MG63 (cell line): Measurements from ENCODE around the gene ST6GALNAC1. TPM values are rescaled to one million over a fixed set of nuclear protein-coding genes. Genes with fewer than 3 reads are reported as not detected.
"Not testable (repeated sequence)": the region's sequence is repeated elsewhere in the genome, so short reads cannot be mapped to it uniquely, and the experiment has no call there.

Source experiments
- DNase-seq: peaks from one replicate; pipeline ENCODE4 v3.0.0-alpha.2; 2020
- H3K27me3 ChIP-seq: fragments of 250-450 bp; sonication (Bioruptor Pico); 2 replicates; pipeline ENCODE4 v1.5.1; 2020; ENCODE audit warnings: mild to moderate bottlenecking, moderate library complexity
- H3K36me3 ChIP-seq: fragments of 250-450 bp; sonication (Bioruptor Pico); 2 replicates; pipeline ENCODE4 v1.5.1; 2020; ENCODE audit warnings: mild to moderate bottlenecking, moderate library complexity
- H3K4me3 ChIP-seq: fragments of 250-450 bp; sonication (Bioruptor Pico); 2 replicates; pipeline ENCODE4 v1.5.1; 2020; ENCODE audit warnings: mild to moderate bottlenecking, moderate library complexity
- H3K9me3 ChIP-seq: fragments of 250-450 bp; sonication (Bioruptor Pico); 2 replicates; pipeline ENCODE4 v1.5.1; 2020; ENCODE audit warnings: mild to moderate bottlenecking, moderate library complexity
- total RNA-seq: library from RNA; depleted of rRNA; stranded (reverse); fragments of >200 nt; shearing (Covaris generic); gene quantifications from 2 replicates; pipeline ENCODE4 v1.2.3, GENCODE V29; 2014; ENCODE audit warnings: low replicate concordance

The ST6GALNAC1 gene
- total RNA-seq, 1 experiment from 2014 or later: not detected

DNA sequence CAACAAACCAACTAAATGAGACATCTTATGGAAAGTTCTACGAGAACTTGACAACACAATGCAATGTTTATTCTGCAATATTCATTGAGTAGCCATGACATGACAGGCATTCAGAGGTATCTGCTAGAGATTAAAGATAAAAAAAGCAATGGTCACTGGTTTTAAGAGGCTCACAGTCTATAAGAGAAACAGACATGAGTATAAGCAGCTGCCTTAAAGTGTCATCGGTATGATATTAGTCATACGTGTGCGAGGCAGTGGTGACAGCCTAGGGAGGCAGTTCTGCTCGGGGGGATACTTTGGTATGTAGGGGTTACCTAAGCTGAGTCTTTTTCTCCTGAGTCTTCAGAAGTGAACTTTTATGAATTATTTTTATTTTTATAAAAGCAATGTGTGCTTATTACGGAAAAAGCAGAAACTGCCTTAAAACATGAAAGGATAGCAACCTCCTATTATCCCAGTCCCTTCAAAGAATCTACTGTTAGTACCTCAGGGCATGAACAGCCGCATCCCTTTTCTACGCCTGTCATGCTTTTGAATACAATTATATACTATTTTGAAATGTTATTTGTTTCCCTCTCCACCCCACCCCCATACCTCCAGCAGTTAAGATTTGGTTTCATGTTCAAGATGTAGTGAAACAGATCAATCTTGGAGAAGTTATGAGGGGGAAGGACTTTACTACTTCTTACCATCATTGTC lies 7.7 kb downstream of the ST6GALNAC1 start:
- no peaks in the 10 kb centered on the region for H3K27me3 ChIP-seq
- no peaks in the 10 kb centered on the region for H3K36me3 ChIP-seq
- H3K9me3 ChIP-seq: no peaks in the 10 kb centered on the region; the same call in 1 of the 2 replicates
- DNase-seq: no peak
- H3K4me3 ChIP-seq: no peak overlapping the region

DNA sequence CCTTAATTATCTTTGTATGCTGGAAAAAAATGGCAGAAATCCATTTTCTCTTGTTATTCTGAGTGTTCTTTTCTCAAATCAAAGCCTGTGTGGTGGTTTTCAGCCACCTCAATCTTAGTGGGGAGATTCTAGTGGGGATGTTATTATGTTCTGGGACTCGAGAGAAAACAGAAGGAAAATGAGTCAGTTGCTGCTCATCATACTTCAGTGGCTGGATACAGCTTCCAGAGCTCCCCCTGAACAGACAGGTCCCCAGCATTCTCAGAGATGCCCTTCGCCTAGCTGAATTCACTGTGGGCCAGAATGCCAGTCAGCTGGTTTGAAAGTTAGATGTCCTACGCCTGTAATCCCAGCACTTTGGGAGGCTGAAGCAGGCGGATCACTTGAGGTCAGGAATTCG lies 8.5 kb downstream of the ST6GALNAC1 start:
- Histone ChIP-seq H3K36me3 (no peaks in the 10 kb centered on the region), H3K4me3 (no peak overlapping the region), H3K27me3 (no peaks in the 10 kb centered on the region), H3K9me3 (no peaks in the 10 kb centered on the region; the same call in 1 of the 2 replicates)
- no peak for DNase-seq

DNA sequence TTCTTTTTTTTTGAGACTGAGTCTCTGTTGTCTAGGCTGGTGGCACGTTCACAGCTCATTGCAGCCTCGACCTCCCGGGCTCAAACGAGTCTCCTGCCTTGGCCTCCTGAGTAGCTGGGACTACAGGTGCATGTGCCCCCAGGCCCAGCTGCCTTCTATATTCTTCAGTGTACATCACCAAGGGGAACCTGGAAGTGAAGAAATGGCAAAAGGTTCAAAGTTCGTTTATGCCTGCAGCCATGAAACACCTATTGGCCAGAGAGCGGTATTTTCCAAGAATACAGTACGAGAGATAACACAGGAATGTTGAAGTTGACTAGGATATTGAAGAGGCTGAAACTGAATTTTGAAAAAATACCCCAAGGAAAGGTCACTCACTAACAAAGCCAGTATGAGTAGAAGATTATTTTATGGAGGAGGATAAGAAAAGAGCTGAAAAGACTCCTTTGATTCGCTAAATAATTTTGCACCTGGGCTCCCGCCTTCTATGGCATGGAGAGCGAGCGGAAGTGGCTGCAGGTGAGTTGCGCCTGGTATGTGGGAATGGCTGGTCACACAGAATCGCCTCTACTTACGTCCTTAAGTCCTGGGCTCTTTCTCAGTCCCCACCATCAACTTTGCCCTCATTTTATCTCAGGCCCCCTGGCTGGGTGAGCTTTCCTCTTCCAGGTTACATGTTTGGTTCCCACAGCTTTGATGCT lies 9.8 kb downstream of the ST6GALNAC1 start:
- no peaks in the 10 kb centered on the region for H3K36me3 ChIP-seq
- H3K27me3 ChIP-seq: no peaks in the 10 kb centered on the region
- no peak overlapping the region for H3K4me3 ChIP-seq
- no peaks in the 10 kb centered on the region for H3K9me3 ChIP-seq
- DNase-seq: no peak

DNA sequence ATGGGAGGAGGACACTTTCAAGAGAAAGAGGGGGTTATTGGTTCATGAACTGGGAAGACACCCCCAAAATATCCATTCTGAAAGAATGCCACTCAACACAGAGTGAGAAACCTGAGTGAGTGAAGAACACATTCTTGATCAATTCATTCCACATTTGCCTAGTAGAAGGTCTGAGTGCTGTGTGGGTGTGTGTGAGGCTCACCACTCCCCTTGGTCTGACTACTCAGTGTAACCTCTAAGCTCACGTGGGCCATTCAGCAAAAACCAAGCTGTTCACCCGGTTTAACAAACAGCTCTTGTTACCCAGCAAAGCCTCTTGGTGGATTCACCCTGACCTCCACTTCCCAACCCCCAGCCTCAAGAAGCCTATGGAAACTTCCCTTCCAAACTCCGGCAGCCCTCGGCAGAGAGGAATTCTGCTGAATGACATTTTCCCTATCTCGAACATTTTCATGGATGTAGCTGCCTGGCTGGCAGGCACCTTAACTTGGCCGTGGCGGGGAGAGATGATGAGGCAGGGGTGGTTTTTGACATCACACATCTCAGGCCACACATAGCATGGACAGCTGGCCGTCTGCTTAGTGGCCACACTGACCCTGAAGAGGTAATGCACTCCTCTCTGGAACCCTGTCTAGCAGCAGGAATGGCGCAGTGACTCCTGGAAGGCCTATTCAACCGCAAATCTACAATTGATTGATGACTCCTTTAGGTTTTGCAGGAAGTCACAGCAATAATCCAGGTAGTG lies 11.6 kb downstream of the ST6GALNAC1 start:
- Histone ChIP-seq H3K4me3 (no peak overlapping the region), H3K9me3 (no peaks in the 10 kb centered on the region), H3K27me3 (no peaks in the 10 kb centered on the region), H3K36me3 (no peaks in the 10 kb centered on the region)
- no peak for DNase-seq

GRCh38 chr17:76630151-76630550 lies 13.4 kb downstream of the ST6GALNAC1 start:
- Histone ChIP-seq H3K36me3 (no peaks in the 10 kb centered on the region), H3K4me3 (no peak overlapping the region), H3K27me3 (no peaks in the 10 kb centered on the region), H3K9me3 (no peaks in the 10 kb centered on the region)
- no peak for DNase-seq

- H3K27me3 ChIP-seq: no peaks in the 10 kb centered on the region
- no peaks in the 10 kb centered on the region for H3K36me3 ChIP-seq
- H3K4me3 ChIP-seq: no peak overlapping the region
- DNase-seq: no peak
- H3K9me3 ChIP-seq: no peaks in the 10 kb centered on the region
These were observed 16.0 kb downstream of the ST6GALNAC1 start for GRCh38 chr17:76627510-76627909.

DNA sequence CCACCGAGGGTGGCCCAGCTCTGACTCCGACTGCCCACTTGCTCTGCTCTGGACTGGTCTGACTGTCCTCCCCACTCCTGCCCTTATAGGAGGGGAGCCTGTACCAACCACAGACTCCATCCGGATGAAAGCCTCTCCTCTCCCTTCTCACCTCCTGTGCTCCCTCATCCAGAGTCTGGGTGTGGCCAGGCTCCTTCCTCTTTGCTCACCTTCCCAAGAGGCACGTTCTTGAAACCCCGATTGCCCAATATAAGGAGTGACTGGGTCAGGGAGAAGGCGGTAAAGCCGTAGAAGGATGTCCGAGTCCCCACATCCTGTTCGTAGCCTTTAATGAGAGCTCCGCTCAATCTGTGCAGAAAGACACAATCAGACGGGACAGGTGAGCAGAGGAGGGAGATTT lies 17.1 kb downstream of the ST6GALNAC1 start:
- Histone ChIP-seq H3K9me3 (no peaks in the 10 kb centered on the region), H3K27me3 (no peaks in the 10 kb centered on the region), H3K36me3 (no peaks in the 10 kb centered on the region), H3K4me3 (no peak overlapping the region)
- DNase-seq: no peak

DNA sequence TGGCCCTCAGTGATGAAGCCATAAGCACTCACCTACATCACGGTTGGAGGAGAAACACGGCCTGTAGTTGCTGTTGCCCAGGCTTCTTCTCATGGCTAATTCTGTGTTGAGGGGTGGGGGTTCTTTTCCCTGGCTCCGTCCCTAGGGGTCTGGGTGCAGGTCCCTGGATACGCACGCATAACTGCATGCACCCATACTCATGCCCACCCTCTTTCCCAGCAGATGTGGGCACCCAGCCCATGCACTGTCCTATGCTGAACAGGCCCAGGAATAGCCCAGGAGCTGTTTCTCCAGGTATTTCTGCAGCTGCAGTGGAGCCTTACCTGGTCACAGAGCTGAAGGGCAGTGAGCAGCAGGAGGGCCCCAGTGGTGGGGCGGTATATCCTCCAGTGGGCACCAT lies 18.1 kb downstream of the ST6GALNAC1 start:
- H3K36me3 ChIP-seq: no peaks in the 10 kb centered on the region
- no peak overlapping the region for H3K4me3 ChIP-seq
- no peaks in the 10 kb centered on the region for H3K9me3 ChIP-seq
- DNase-seq: no peak
- no peaks in the 10 kb centered on the region for H3K27me3 ChIP-seq

DNA sequence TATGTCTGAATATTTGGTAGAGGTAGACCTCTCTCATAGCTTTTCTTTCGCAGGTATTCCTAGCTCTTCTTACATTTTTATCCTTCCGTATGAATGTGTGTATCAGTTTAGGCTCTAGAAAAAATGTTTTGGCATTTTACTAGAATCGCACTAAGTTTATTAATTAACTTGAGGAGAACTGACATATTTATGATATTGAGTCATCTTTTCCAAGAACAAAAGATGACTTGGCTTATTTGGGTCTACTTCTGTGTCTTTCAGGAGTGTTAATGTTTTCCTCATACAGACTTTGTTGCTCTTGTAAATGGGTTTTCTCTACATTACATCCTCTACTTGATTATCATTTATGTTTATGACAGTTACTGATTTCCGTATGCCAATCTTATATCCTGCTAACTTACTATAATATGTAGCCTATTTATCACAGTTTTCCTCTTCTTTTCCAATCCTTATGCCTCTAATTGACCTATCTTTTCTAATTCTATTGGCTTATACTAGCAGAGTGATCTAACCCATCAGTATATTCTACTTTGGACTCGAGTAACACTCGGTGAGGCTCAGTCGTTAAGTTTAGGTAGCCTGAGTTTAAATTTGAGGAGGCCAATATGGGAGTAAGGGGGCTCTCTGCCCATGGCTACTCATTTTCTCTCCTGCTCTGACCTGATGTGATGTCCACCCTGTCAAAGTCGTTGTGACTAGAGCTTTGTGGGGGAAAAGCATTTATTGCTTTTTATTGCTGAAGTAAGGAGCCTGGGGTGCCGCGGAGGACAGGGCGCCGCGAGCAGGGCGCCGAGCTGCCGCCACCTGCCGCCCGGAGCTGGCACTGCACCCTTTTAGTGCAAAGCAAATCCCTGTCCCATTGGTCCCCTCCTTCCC lies 20.0 kb downstream of the ST6GALNAC1 start:
- Histone ChIP-seq H3K9me3 (no peaks in the 10 kb centered on the region), H3K27me3 (no peaks in the 10 kb centered on the region), H3K4me3 (no peak overlapping the region), H3K36me3 (no peaks in the 10 kb centered on the region)
- peak; percentile 68 for DNase-seq

- no peaks in the 10 kb centered on the region for H3K36me3 ChIP-seq
- no peak overlapping the region for H3K4me3 ChIP-seq
- DNase-seq: no peak
- no peaks in the 10 kb centered on the region; the same call in 1 of the 2 replicates for H3K9me3 ChIP-seq
- H3K27me3 ChIP-seq: no peaks in the 10 kb centered on the region; the same call in 1 of the 2 replicates
These were observed 25.7 kb downstream of the ST6GALNAC1 start for GRCh38 chr17:76617838-76618237.

DNA sequence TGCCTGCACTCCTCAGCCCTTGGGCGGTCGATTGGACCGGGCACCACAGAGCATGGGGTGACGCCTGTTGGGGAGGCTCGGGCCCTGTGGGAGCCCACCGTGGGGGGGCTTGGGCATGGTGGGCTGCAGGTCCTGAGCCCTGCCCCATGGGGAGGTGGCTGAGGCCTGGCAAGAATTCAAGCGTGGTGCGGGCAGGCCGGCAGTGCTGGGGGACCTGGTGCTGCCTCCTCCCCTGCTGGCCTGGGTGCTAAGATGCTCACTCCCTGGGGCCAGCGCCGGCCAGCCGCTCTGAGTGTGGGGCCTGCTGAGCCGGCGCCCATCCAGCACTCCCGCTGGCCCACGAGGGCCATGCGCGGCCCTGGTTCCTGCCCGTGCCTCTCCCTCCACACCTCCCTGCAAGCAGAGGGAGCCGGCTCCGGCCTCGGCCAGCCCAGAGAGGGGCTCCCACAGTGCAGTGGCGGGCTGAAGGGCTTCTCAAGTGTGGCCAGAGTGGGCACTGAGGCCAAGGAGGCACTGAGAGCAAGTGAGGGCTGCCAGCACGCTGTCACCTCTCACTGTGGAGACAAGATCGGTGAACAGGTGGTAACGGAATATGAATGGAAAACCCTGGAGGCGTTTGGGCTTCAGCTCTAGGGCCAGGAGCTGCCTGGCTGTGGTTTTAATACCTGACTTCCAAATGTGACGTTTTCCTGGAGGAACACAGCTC lies 28.5 kb downstream of the ST6GALNAC1 start:
- DNase-seq: no peak
- Histone ChIP-seq H3K4me3 (no peak overlapping the region), H3K9me3 (no peaks in the 10 kb centered on the region; the same call in 1 of the 2 replicates), H3K36me3 (no peaks in the 10 kb centered on the region), H3K27me3 (no peaks in the 10 kb centered on the region; the same call in 1 of the 2 replicates)

GRCh38 chr17:76614064-76614759 lies 29.3 kb downstream of the ST6GALNAC1 start:
- not testable (repeated sequence) for H3K27me3 ChIP-seq, H3K36me3 ChIP-seq, H3K9me3 ChIP-seq, H3K4me3 ChIP-seq, DNase-seq

GRCh38 chr17:76612977-76613851 lies 30.3 kb downstream of the ST6GALNAC1 start:
- no peak overlapping the region for H3K4me3 ChIP-seq
- H3K36me3 ChIP-seq: no peaks in the 10 kb centered on the region
- H3K9me3 ChIP-seq: no peaks in the 10 kb centered on the region; the same call in 1 of the 2 replicates
- no peaks in the 10 kb centered on the region; the same call in 1 of the 2 replicates for H3K27me3 ChIP-seq
- DNase-seq: peak; percentile 12

DNA sequence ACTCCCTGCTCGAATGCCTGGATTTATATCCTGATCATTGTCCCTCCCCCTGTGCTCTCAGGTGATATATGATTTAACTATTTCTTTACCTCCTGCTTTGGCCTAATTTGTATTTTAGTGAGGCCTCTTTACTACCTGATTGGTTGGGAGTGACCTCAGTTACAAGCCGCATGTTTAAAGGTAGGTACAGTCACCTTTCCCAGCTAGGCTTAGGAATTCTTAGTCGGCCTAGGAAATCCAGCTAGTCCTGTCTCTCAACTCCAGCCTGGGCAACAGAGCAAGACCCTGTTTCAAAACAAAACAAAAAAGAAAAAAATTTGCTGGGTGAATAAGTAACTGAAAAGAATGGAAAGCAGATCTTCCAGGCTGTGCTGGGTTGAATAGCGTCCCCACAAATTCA lies 31.1 kb downstream of the ST6GALNAC1 start:
- Histone ChIP-seq H3K36me3 (no peaks in the 10 kb centered on the region), H3K9me3 (no peaks in the 10 kb centered on the region; the same call in 1 of the 2 replicates), H3K27me3 (no peaks in the 10 kb centered on the region), H3K4me3 (no peak overlapping the region)
- DNase-seq: no peak
